IPS DF 19.7 (cell line): Measurements from ENCODE around the gene MYCBPAP.
A peak's percentile ranks its signal among the peaks of the same experiment; 100 is the strongest.
"Not testable (repeated sequence)": the region's sequence is repeated elsewhere in the genome, so short reads cannot be mapped to it uniquely, and the experiment has no call there.

Experiments
- DNase-seq: peaks from one replicate; pipeline ENCODE4 v3.0.0-alpha.2; 2013; ENCODE audit warnings: low read depth, low spot score

The MYCBPAP gene

GRCh38 chr17:50471009-50471905 lies 37.0 kb upstream of the MYCBPAP start:
- DNase-seq = no peak

DNA sequence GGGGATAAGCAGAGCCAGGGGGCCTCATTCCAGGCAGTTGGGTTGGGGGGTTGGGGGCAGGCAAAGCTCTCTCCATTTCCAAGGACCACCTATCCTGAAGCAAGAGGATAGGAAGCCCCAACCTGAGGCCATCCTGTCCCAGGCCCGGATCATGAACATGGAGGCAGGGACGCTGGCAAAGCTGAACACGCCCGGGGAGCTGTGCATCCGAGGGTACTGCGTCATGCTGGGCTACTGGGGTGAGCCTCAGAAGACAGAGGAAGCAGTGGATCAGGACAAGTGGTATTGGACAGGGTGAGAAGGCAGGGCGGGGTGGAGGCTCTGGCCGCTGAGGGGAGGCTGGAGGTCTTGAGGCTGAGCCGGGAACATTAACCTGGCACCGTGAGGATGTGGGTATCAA lies 36.0 kb upstream of the MYCBPAP start:
- no peak for DNase-seq

- not testable (repeated sequence) for DNase-seq
Measured at GRCh38 chr17:50472761-50473161, 35.5 kb upstream of the MYCBPAP start.

DNA sequence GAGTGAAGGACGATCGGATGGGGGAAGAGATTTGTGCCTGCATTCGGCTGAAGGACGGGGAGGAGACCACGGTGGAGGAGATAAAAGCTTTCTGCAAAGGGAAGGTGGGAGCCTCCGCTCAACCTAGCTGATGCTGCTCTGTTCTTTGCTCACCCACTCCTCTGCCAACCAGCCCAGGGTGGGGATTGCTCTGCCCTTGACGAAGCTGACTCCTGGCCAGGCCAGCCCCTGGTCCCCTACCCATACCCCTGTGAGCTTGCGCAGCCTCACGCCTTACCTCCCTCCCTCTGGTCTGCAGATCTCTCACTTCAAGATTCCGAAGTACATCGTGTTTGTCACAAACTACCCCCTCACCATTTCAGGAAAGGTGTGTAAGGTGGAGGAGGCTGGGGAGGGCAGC lies 34.3 kb upstream of the MYCBPAP start:
- no peak for DNase-seq

DNA sequence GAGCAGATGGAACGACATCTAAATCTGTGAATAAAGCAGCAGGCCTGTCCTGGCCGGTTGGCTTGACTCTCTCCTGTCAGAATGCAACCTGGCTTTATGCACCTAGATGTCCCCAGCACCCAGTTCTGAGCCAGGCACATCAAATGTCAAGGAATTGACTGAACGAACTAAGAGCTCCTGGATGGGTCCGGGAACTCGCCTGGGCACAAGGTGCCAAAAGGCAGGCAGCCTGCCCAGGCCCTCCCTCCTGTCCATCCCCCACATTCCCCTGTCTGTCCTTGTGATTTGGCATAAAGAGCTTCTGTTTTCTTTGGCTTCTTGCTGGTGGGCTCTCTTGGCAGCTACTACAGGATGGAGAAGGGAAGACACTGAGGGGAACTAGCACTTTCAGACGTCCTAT lies 33.7 kb upstream of the MYCBPAP start:
- DNase-seq = no peak

GRCh38 chr17:50475362-50475761 lies 32.9 kb upstream of the MYCBPAP start:
- no peak for DNase-seq

GRCh38 chr17:50475775-50476544 lies 32.3 kb upstream of the MYCBPAP start:
- not testable (repeated sequence) for DNase-seq

GRCh38 chr17:50476545-50477315 lies 31.5 kb upstream of the MYCBPAP start:
- DNase-seq = no peak

GRCh38 chr17:50477976-50478375 lies 30.3 kb upstream of the MYCBPAP start:
- no peak for DNase-seq

DNA sequence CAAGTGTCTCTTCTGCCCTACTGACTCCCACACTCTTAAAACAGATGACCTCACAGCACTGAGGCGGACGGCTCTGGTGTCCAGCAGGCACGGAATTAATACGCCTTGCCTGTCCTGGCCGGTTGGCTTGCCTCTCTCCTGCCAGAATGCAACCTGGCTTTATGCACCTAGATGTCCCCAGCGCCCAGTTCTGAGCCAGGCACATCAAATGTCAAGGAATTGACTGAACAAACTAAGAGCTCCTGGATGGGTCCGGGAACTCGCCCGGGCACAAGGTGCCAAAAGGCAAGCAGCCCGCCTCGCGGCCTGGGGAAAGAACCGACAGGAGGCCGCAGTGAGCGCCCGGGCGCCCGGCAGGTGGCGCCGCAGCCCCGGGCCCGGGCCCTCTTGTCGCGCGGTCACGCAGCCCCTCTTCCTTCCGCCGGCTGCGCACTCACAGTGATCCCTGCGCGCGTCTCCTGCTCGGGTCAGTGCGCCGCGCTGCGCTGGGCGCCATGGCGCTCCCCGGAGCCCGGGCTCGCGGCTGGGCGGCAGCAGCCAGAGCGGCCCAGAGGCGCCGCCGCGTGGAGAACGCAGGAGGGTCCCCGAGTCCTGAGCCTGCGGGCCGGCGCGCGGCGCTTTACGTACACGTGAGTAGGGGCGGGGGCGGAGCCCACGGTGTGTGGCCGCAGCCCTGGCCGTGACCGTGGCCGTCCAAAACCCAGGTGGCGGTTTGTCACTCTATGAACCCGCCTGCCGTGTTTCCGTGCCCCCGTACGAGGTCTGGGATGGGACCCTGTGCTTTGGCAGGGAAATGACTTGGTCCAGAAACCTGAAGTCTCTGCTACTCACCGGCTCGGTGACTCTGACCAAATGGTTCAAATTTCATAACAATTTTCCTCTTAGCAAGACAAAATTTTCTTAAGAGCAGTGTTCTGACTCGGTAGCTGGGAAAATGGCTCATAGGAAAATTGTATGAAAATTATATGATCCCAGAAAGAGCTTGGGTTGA lies 29.6 kb upstream of the MYCBPAP start, which contains the start of gene RSAD1:
RSAD1 (plus strand) TSS at position 470 of the 991 bp plus-strand sequence; CDS start at position 495, 25 bp downstream.
- peak; percentile 75 for DNase-seq

DNA sequence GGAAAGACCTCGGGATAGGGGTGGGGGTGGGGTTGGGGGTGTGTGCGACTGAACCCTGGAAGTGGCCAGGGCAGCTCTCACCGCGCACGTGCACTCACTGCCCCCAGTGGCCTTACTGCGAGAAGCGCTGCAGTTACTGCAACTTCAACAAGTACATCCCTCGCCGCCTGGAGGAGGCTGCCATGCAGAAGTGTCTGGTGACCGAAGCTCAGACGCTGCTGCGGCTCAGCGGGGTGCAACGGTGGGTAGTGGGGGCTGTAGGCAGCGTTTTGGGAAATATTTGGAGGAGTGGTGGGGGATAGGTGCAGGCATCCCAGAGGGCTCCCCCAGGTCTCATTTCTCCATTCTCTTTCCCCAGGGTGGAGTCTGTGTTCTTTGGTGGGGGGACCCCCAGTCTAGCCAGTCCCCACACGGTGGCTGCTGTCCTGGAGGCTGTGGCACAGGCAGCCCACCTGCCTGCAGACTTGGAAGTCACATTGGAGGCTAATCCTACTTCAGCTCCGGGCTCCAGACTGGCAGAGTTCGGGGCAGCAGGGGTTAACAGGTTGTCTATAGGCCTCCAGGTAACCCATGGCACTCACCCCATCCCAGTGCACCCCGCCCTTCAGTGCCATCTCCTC lies 28.6 kb upstream of the MYCBPAP start:
- peak; percentile 64 for DNase-seq

DNA sequence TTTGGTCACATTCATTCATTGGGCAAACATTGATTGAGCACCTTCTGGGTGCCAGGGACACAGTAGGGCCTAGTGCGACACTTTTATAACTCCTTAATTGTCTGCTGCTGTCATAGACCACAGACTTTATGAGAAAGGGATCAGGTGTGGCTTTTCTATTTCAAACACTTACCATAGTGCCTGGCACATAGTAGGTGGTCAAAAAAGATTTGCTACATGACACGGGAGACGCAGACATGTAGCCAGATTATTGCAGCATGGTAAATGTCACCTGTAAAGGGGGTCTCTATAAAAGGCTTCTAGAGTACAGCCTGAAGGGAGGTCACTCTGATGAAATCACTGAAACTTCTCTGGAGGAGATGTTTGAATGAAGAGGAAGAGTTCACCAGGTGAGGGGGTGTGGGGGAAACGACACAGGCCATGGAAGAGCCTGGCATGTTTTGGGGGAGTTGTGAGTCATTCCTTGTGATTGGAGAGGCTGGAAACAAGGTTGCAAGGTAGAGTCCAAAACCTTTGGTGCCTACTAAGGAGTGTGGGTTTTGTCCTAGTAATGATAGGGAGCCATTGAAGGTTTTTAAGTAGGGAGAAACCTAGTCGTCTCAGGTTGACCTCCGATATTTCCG lies 28.0 kb upstream of the MYCBPAP start:
- no peak for DNase-seq

DNA sequence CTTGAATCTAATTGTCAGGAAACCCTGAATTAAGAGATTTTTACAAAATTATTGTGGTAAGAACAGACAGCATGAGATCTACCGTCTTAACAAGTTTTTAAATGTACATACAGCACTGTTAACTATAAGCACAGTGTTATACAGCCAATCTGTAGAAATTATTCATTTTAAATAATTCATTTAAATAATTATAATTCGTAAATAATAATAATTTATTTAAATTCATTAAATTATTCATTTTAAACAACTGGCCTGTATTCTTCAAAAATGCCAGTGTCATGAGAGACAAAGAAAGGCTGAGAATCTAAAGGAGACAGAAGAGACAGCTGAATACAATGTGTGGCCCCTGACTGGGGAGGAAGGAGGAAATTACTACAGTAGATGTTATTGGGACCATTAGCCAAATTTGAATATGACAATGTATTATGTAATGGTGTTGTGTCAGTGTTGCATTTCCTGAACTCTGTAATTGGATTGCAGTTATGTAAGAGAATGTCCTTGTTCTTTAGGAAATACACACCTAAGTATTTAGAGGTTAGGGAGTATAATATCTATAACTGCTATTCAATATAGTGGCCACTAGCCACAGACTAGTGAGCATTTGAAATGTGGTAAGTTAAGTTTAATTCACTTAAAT lies 27.3 kb upstream of the MYCBPAP start:
- no peak for DNase-seq

GRCh38 chr17:50481648-50482047 lies 26.6 kb upstream of the MYCBPAP start:
- DNase-seq = no peak

- DNase-seq = no peak
Measured at GRCh38 chr17:50482110-50482509, 26.1 kb upstream of the MYCBPAP start.

DNA sequence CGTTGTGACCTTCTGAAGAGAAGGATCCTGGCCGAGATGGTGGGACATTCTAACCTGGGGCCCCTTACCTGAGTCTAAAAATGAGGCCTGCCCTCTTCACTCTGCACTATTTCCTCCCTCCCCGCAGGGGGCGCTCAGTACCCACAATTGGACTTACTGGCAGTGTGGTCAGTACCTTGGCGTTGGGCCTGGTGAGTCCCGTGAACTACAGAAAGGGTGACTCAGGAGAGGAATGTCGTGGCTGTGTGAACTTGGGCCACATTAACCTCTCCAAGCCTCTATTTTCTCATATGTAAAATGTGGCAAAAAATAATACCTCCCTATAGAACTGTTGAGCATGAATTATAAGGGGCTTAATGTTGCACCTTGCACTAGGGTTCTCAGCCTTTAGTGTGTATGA lies 25.7 kb upstream of the MYCBPAP start:
- DNase-seq = peak; percentile 70

GRCh38 chr17:50483266-50483665 lies 25.0 kb upstream of the MYCBPAP start:
- no peak for DNase-seq

DNA sequence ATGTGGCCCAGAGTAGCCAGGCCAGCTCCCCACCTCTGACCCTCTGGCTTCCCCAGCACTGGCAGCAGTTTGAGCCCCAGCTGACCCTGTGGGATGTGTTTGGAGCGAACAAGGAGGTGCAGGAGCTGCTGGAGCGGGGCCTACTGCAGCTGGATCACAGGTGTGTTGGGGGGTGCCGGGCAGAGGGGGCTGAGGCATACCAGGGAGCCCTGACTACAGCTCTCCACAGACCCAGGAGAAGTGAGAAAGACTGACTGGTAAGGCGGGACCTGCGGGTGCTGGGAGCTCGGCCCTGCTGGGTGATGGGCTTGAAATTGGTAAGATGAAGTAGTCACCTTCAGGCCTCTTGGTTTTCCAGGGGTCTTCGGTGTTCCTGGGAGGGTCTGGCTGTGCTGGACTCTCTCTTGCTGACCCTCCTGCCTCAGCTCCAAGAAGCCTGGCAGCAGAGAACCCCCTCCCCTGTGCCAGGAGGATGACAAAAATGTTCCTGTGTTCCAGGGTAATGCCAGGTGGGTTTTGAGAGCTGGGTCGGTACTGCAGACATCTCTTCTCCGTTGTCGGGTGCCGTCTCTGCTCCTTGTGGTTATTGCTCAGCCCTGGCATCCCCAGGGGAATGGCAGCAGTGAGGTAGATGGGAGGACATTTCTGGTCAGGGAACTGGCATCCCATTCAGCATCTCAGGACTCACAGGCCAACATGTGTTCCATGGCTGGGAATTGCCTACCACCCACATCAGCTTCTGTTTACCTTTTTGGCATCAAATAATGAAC lies 23.7 kb upstream of the MYCBPAP start:
- DNase-seq = no peak
